ENCODE results near the gene FAM76A. TPM values are rescaled to one million over a fixed set of nuclear protein-coding genes. Genes with fewer than 3 reads are reported as not detected.

The FAM76A gene
- total and polyA plus RNA-seq, 9 of the 15 experiments (the other 6 are each of a cell fraction or from before 2014, with no cell fraction given): 9.5 to 14.6 (median 11.4) TPM

DNA sequence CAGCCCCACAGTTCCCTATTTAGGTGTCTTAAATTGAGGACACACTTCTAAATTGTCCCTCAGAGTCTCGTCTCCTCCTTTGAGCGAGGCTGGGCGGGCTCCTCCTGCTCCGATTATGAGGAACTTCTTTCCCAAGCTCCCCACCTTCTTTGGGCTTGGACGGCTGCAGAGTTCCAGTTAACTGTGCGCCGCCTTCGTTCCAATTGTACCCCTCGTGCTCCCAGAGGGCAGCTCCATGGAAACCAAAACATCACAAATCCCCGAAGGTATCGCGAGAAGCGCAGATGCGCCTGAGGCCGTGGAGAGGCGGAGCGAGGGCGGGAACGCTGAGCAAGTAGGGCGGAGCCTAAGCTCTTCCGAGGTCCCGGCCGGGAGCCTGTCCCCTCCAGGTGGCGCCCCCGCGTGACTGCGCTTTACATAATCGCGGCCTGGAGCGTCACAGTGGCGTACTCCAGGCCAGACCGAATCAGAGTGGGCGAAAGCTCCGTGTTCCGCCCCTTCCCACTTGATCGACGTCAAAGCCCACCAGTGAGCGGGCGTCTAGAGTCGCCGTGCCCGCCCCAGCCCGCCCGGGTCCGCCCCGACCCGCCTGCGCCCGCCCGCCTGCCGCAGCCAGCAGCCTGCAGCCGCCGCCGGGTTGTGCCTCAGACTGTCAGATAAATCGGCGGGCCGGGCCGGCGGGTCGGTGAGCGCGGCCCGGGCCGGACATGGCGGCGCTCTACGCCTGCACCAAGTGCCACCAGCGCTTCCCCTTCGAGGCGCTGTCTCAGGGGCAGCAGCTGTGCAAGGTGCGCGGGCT is at the start of gene FAM76A (continued):
- TF ChIP-seq TRIM25 (IDR thresholded peaks at IDR 0.05; ENCODE audit: borderline replicate concordance) (no peak), MAFF (IDR thresholded peaks at IDR 0.05; ENCODE audit: low read length) (peak; percentile 66; the same call in 1 of the 2 replicates), TCF3 (CRISPR knock-in tag; IDR thresholded peaks at IDR 0.05) (no peak), ZNF347 (CRISPR knock-in tag; IDR thresholded peaks at IDR 0.05; ENCODE audit: low read depth) (no peak), NCOA6 (IDR thresholded peaks at IDR 0.05) (no peak), SREBF1 (IDR thresholded peaks at IDR 0.05; ENCODE audit: borderline replicate concordance, low read depth, low read length) (0 out of 2 replicates have a peak, but pooled peaks have one; percentile 54), RBM25 (IDR thresholded peaks at IDR 0.05; ENCODE audit: low read depth, low read length, severe bottlenecking) (peak; percentile 96), FOXK1 (CRISPR knock-in tag; IDR thresholded peaks at IDR 0.05; ENCODE audit: borderline replicate concordance) (no peak), KLF6 (CRISPR knock-in tag; IDR thresholded peaks at IDR 0.05; ENCODE audit: borderline replicate concordance) (no peak), E2F8 (IDR thresholded peaks at IDR 0.05; ENCODE audit: low read depth, partially characterized antibody) (no peak), KLF1 (tag; IDR thresholded peaks at IDR 0.05) (no peak; the same call in 1 of the 2 replicates), TAF7 (tag; IDR thresholded peaks at IDR 0.05) (no peak), NR3C1 (CRISPR knock-in tag; IDR thresholded peaks at IDR 0.05) (no peak; the same call in 1 of the 2 replicates), FOXJ2 (tag; IDR thresholded peaks at IDR 0.05) (peak; percentile 98), CXXC5 (CRISPR knock-in tag; IDR thresholded peaks at IDR 0.05) (peak; percentile 100), PHF20 (IDR thresholded peaks at IDR 0.05; ENCODE audit: partially characterized antibody) (no peak)
- TF ChIP-seq, protein P1, sequence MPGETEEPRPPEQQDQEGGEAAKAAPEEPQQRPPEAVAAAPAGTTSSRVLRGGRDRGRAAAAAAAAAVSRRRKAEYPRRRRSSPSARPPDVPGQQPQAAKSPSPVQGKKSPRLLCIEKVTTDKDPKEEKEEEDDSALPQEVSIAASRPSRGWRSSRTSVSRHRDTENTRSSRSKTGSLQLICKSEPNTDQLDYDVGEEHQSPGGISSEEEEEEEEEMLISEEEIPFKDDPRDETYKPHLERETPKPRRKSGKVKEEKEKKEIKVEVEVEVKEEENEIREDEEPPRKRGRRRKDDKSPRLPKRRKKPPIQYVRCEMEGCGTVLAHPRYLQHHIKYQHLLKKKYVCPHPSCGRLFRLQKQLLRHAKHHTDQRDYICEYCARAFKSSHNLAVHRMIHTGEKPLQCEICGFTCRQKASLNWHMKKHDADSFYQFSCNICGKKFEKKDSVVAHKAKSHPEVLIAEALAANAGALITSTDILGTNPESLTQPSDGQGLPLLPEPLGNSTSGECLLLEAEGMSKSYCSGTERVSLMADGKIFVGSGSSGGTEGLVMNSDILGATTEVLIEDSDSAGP (CRISPR knock-in tag; IDR thresholded peaks at IDR 0.05): no peak
- TF ChIP-seq, protein P2, sequence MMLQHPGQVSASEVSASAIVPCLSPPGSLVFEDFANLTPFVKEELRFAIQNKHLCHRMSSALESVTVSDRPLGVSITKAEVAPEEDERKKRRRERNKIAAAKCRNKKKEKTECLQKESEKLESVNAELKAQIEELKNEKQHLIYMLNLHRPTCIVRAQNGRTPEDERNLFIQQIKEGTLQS (IDR thresholded peaks at IDR 0.05): no peak
- TF ChIP-seq, protein P2 (CRISPR knock-in tag; conservative IDR thresholded peaks at IDR 0.05): peak; percentile 21; the same call in 1 of the 2 replicates
- TF ChIP-seq, protein P3, sequence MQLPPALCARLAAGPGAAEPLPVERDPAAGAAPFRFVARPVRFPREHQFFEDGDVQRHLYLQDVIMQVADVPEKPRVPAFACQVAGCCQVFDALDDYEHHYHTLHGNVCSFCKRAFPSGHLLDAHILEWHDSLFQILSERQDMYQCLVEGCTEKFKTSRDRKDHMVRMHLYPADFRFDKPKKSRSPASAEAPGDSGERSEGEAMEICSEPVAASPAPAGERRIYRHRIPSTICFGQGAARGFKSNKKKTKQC (CRISPR knock-in tag; IDR thresholded peaks at IDR 0.05): peak; percentile 76; the same call in 1 of the 2 replicates

All from K562 (cell line).